ENCODE measurements around the gene GGT1. TPM values are rescaled to one million over a fixed set of nuclear protein-coding genes. Genes with fewer than 3 reads are reported as not detected.

Gene GGT1
- total RNA-seq, 1 donor from 2014 or later, result 2.9 TPM

- Histone ChIP-seq H3K36me3 (ENCODE audit: control insufficient read depth, insufficient read depth, low read length) (no peaks in the 10 kb centered on the region), H3K27me3 (ENCODE audit: control insufficient read depth, insufficient read depth, low read length) (no peaks in the 10 kb centered on the region), H3K4me3 (ENCODE audit: low read depth, low read length) (no peak overlapping the region)
- TF ChIP-seq, protein P1, sequence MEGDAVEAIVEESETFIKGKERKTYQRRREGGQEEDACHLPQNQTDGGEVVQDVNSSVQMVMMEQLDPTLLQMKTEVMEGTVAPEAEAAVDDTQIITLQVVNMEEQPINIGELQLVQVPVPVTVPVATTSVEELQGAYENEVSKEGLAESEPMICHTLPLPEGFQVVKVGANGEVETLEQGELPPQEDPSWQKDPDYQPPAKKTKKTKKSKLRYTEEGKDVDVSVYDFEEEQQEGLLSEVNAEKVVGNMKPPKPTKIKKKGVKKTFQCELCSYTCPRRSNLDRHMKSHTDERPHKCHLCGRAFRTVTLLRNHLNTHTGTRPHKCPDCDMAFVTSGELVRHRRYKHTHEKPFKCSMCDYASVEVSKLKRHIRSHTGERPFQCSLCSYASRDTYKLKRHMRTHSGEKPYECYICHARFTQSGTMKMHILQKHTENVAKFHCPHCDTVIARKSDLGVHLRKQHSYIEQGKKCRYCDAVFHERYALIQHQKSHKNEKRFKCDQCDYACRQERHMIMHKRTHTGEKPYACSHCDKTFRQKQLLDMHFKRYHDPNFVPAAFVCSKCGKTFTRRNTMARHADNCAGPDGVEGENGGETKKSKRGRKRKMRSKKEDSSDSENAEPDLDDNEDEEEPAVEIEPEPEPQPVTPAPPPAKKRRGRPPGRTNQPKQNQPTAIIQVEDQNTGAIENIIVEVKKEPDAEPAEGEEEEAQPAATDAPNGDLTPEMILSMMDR (IDR thresholded peaks at IDR 0.05; ENCODE audit: insufficient read depth, low read length, severe bottlenecking), result no peak
- FAIRE-seq (no peak), DNase-seq (ENCODE audit: low read depth) (no peak)
Observed at GRCh38 chr22:24582056-24582814, 20.8 kb upstream of the GGT1 start.

DNA sequence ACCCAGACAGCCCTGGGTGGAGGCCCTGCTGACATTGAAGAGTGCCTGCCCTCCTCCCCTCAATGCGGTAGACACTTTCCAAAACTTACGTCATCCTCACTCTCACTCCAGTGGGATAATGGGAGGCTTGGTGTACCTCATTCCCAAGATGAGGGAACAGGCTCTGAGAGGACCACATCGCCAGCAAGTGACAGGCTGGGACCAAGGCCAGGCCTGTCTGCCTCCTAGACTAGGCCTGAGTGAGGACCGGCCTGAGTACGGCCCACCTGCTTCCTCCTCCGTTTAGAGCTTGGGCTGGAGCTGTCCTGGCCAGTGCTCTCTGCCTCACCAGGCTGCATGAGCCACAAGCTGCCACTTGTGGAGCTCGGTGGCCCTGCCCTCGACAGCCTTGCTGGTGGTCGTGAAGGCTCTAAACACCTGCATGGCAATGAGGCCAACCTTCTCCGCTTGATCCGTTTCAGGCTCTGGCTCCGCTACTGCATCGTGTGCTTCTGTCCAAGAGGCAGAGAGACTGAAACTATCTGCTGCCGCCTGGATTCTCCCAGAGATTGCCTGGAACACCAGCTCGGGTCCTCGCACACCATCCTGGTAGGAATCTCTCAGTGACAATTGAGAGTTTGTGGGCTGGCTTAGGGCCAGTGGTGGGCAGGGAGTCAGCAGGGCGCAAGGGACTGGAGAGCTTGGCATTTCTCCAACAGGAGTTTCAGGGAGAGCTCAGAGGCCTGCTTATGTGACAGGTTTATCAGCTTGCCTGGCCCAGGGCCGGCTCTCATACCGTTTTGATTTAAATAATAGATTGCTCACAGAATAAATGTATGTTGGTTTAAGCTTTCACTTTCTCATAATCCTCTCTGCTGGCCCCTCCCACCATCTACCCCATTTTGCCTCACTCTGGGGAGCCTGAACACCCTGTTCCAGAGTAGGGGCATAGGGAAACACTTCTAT lies 19.5 kb upstream of the GGT1 start:
- peaks cover 4% of the 10 kb centered on the region for H3K36me3 ChIP-seq (ENCODE audit: control insufficient read depth, insufficient read depth, low read length)
- DNase-seq (ENCODE audit: low read depth) (no peak), FAIRE-seq (peak; percentile 86)
- no peaks in the 10 kb centered on the region for H3K27me3 ChIP-seq (ENCODE audit: control insufficient read depth, insufficient read depth, low read length)
- H3K4me3 ChIP-seq (ENCODE audit: low read depth, low read length), result no peak overlapping the region
- TF ChIP-seq, protein P1 (IDR thresholded peaks at IDR 0.05; ENCODE audit: insufficient read depth, low read length, severe bottlenecking), result no peak

DNA sequence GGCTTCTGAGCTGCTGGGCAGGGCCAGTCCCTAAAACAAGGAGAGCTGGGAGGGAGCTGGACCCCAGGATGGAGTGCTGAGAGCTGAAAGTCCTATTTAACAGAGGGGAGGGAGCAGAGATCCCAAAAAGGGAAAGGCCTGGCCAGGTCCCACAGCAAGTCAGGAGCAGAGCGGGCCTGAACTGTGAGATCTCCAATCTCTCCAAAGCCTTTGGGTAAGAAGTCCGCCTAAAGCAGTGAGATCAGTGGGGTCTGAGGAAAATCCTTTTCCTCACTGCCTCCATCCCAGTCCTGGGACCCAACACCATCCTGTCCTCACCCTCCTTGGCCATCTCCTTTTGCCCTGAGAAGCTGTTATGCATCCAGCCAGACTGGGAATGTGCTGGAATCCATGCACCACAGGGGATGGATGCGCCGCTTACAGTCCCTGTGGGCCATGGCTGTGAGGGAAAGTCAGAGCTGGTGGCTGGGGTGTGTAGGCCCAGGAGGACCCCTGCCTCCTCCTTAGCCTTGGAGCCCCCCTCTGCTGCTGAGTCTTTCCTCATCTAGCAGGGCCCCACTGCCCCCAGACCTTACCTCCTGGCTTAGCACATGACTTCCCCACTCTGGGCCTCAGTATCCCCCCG lies 18.7 kb upstream of the GGT1 start:
- no peak overlapping the region for H3K4me3 ChIP-seq (ENCODE audit: low read depth, low read length)
- TF ChIP-seq, protein P1 (IDR thresholded peaks at IDR 0.05; ENCODE audit: insufficient read depth, low read length, severe bottlenecking), result no peak
- FAIRE-seq, result no peak
- H3K27me3 ChIP-seq (ENCODE audit: control insufficient read depth, insufficient read depth, low read length), result no peaks in the 10 kb centered on the region
- DNase-seq (ENCODE audit: low read depth), result no peak
- H3K36me3 ChIP-seq (ENCODE audit: control insufficient read depth, insufficient read depth, low read length), result peaks cover 4% of the 10 kb centered on the region

- TF ChIP-seq, protein P1 (IDR thresholded peaks at IDR 0.05; ENCODE audit: insufficient read depth, low read length, severe bottlenecking), result no peak
- no peak for FAIRE-seq
- no peak for DNase-seq (ENCODE audit: low read depth)
- H3K27me3 ChIP-seq (ENCODE audit: control insufficient read depth, insufficient read depth, low read length), result no peaks in the 10 kb centered on the region
- no peak overlapping the region for H3K4me3 ChIP-seq (ENCODE audit: low read depth, low read length)
- H3K36me3 ChIP-seq (ENCODE audit: control insufficient read depth, insufficient read depth, low read length), result peaks cover 4% of the 10 kb centered on the region
Observed at GRCh38 chr22:24584871-24585411, 18.1 kb upstream of the GGT1 start.

GRCh38 chr22:24585461-24585860 lies 17.5 kb upstream of the GGT1 start:
- TF ChIP-seq, protein P1 (IDR thresholded peaks at IDR 0.05; ENCODE audit: insufficient read depth, low read length, severe bottlenecking), result no peak
- Histone ChIP-seq H3K36me3 (ENCODE audit: control insufficient read depth, insufficient read depth, low read length) (peaks cover 4% of the 10 kb centered on the region), H3K27me3 (ENCODE audit: control insufficient read depth, insufficient read depth, low read length) (no peaks in the 10 kb centered on the region), H3K4me3 (ENCODE audit: low read depth, low read length) (no peak overlapping the region)
- DNase-seq (ENCODE audit: low read depth) (no peak), FAIRE-seq (no peak)
